Endometrium (tissue), 2 donors: Measurements from ENCODE around the gene SKAP1.
"Not testable (repeated sequence)": the region's sequence is repeated elsewhere in the genome, so short reads cannot be mapped to it uniquely, and the experiment has no call there.

Experiments used
- FAIRE-seq: peaks from 2 replicates; lab custom pipeline; 2012; peaks lifted over from hg19 to GRCh38; lab: Jason Lieb, UNC
- donor health status: control.
- donor health status: control.

Gene SKAP1

DNA sequence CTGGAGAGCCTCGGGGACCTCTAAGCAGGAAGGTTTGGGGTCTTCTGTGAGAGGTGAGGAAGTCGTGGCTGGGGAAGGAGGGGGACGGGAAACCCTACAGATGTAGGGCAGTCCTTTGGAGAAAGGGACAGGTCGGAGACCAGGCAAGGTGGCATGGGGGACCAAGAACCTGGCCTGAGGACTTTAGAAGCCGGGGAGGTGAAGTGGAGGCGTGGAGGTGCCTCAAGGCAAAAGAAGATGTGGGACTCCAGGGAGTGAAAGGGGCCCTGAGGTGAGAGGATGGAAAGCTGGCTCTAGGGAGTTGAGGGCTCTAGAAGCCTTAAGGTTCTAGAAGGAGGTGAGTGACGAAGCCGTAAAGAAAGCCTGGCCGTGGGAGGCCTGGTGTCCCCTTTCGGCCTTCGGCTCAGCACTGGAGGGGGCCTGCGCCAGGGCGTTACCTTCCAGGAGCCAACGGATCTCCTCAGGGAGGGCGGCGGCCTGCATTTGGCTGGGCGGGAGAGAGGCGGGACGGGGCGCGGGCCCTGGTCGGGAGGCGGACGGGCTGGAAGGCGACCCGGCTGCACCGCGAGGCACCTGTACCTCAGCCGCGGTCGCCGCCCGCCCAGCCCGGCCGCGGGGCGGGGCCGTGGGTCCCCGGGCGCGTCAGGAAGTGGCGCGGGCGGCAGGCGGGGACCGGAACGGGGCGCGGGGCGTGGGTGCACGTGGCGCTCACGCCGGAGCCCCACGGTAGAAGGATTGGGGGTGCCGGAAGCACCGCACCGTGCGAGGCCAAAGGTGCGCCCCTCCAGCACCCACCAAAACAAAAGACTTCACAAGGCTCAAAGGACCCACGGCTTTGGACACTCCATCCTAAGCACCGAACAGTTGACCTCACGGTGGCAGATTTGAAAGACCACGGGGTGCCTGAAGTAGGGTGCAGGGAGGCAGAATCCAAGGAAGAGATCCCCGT is at the start of gene SKAP1:
Gene SKAP1 (minus strand): TSS at position 577 of the 949 bp plus-strand sequence.
- no peak for FAIRE-seq

- no peak for FAIRE-seq
Measured at GRCh38 chr17:48479014-48479402, 49.0 kb upstream of the SKAP1 start.

DNA sequence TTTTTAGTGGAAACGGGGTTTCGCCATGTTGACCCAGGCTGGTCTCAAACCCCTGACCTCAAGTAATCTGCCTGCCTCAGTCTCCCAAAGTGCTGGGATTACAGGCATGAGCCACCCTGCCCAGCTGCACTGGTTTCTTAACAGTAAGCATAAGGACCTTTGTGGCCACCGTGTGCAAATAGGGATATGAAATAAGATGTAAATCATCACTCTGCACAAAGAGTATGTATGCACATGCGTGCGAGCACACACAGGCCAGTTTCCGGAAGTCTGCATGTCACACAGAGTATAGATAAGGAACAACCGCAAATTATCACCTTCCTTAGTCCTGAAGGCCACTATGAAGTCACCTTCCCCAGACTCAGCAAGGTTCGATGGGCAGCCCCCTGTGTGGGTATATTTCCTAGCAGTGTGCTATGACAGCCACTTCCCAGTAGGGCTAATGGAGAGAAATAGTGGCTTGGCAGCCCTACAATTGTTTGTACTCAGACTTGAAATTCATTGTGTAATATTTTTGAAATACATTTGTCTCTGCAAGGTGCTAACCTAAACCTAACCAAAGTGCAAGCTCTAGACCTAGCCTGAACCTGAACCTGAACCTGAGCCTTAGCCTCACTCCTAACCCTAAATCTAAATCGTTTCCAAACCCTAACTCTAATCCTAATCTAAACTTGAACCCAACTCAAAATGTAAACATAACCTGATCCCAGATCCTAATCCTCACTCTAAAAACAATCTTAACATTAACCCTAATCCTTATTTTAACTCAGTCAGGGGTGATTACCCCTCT is 48.4 kb upstream of the SKAP1 start:
- FAIRE-seq, result no peak

GRCh38 chr17:48477221-48477620 is 47.2 kb upstream of the SKAP1 start:
- FAIRE-seq, result no peak

DNA sequence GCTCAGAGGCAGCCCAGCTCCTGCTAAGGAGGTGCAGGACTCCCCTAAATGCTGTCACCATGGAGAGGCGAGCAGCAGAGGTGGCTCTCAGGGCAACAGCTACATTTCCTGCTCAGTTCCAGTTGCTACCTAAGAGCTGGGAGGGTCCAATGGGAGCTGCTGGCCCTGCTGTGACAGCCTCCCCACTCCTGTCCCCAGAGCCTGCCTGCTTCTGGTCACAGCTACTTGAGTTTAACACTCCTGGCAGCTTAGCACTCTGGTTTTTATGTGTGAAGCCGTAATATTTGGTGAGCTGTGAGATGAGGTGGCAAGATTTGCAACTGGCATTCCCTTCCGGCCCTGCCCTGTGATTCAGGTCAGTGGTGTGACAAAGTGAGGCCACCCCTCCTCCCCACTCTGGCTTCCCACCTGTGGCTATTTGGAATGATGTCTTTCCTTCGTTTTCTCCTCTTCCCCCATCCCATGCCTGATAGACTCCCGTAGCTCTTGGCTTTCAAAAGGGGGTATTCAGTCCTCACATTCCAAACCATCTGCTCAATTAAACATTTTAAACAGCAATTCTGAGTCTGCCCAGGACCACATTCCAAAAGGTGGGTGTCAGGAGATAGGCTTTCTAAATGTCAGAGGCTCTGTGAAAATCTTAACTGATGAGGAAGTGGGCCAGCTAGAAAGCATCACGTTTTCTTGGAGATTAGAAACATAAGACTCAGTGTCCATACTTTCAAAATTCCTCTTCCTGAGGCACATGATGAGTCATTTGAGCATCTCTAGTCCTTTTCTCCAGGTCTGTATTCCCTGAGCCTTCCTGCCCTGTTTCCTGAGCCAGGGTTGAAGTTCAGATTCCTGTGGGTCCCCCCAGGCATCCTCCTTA is 42.6 kb upstream of the SKAP1 start:
- no peak for FAIRE-seq

DNA sequence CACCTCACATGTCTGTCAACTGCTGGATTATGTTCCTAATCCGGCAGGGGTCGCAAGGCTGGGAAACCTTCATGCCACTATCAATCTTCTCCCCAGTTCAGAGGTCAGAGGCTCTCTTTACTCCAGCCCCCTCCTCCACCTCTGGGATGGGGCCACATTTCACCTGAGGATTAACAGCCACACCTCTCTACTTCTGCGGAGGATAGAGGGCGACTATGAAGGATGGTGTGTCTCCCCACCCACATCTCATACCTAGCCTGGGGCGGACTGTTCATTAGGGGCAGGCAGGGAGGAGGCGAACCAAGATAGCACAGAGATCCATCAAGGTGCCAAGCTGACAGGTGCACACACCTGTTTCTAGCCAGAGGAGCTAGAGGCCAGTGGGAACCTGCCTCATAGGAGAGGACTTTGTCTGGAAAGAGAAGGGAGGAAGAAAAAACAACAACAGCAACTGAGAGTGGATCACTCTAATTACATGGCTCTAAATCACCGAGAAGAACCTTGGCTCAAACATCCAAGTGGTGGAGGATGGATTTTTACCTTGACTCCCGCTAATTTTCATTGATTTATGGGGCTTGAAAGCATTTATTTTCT is 41.9 kb upstream of the SKAP1 start:
- no peak for FAIRE-seq

- no peak for FAIRE-seq
Measured at GRCh38 chr17:48470388-48471034, 40.5 kb upstream of the SKAP1 start.

DNA sequence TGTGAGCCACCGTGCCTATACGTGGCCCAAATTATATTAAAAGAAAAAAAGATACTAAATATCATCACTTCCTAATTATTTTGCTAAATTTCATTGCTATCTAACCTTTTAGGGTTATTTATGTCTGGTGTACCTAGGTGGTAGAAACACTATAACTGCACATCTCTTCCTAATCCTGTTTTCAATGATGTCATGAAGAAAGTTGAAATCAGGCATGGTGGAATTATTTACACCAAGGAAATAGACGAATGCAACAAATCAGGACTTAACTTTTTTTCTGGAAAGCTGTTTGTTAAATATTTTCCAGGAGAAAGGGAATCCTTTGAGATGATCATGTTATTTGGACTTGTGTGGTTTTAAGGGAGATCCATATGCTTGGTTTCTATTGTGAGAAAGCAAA is 39.2 kb upstream of the SKAP1 start:
- no peak for FAIRE-seq

- FAIRE-seq, result no peak
Measured at GRCh38 chr17:48468299-48468698, 38.3 kb upstream of the SKAP1 start.

GRCh38 chr17:48465884-48466283 is 35.9 kb upstream of the SKAP1 start:
- no peak for FAIRE-seq

- no peak for FAIRE-seq
Measured at GRCh38 chr17:48463526-48463925, 33.5 kb upstream of the SKAP1 start.

GRCh38 chr17:48462946-48463345 is 32.9 kb upstream of the SKAP1 start:
- FAIRE-seq, result no peak

DNA sequence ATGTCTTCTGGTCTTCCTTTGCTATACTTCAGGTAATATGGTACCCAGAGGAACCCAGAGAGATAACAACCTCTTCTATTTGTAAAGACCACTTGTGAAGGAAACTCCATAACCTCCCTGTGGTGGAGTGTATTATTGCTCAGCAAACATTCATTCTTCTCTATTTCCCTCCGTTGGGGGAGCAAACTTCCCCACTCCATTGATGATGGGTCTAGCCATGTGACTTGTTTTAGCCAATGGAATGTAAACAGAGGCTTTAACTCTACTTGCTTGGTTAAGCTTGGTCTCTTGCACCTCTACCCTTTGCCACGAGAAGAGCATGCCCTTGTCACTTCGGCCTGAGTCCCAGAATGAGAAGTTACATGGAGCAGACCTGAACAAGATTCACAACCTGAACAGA is 30.0 kb upstream of the SKAP1 start:
- no peak for FAIRE-seq

GRCh38 chr17:48459070-48459844 is 29.2 kb upstream of the SKAP1 start:
- no peak for FAIRE-seq

- no peak for FAIRE-seq
Measured at GRCh38 chr17:48457080-48457836, 27.2 kb upstream of the SKAP1 start.

GRCh38 chr17:48456589-48456988 is 26.6 kb upstream of the SKAP1 start:
- no peak for FAIRE-seq

DNA sequence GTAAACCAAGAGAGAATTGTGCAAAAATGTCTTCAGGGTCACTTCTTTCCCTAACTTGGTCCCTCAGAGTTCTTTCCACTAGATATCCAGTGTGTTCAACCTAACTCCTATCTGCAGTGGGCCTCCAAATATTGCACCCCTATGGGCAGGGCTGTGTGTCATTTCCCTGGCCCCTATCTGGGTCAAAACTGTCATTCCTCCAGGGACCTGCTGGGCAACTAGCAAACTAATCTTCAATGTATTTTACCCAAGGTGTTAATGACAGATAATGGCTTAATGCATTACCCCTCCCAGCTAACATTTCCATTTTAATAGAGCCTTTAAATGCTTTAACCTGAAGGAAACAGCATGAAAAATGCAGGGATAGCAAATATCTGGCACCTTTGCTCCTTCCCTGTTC is 25.8 kb upstream of the SKAP1 start:
- no peak for FAIRE-seq

- no peak for FAIRE-seq
Measured at GRCh38 chr17:48453447-48453846, 23.4 kb upstream of the SKAP1 start.

DNA sequence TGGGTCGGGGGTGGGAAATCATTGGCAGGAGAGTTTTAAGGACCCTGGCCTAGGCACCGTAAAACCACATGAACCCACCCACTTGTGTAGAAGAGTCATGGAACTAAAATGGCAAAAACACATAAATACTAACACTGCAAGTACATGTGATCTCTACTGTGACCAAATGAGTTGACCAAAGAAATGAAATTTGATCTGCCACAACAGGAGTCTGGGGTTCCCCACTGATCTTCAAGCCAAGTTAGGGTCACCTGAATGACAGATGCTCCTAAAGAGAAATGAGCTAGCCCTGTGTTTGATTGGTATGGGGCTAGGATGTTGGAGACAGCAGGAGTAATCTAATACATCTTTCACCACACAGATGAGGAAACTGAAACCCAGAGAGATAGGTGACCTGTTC is 21.5 kb upstream of the SKAP1 start:
- FAIRE-seq, result no peak

- FAIRE-seq, result not testable (repeated sequence)
Measured at GRCh38 chr17:48449335-48449734, 19.3 kb upstream of the SKAP1 start.
